ENCODE measurements around the gene LENG8.
"Not testable (repeated sequence)": the region's sequence is repeated elsewhere in the genome, so short reads cannot be mapped to it uniquely, and the experiment has no call there.

DNA sequence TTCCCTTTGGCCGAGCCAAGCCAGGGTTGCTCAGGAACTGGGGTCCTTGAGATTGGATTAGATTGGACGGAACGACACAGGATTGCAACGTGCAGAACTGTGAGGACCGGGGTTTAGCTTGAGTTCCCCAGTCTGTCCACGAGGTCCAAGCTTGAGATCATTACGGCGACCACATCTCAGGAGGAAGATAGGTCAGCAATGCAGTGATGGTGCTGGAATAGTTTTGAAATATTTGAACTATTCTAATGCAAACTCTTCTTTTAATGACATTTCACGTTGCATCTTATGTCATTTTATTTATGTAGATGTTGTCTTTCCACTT lies 49.4 kb downstream of the LENG8 start:
- TF ChIP-seq KLF16 (tag by site-specific recombination; IDR thresholded peaks at IDR 0.05); CTCF (tag by site-specific recombination; IDR thresholded peaks at IDR 0.05); ZNF645 (tag by site-specific recombination; IDR thresholded peaks at IDR 0.05); ZNF202 (tag by site-specific recombination; IDR thresholded peaks at IDR 0.05; ENCODE audit: borderline replicate concordance); MZF1 (tag by site-specific recombination; IDR thresholded peaks at IDR 0.05; ENCODE audit: borderline replicate concordance); ZNF341 (tag by site-specific recombination; IDR thresholded peaks at IDR 0.05; ENCODE audit: low read depth); ZNF398 (tag by site-specific recombination; IDR thresholded peaks at IDR 0.05): not testable (repeated sequence)
- TF ChIP-seq, protein P1, sequence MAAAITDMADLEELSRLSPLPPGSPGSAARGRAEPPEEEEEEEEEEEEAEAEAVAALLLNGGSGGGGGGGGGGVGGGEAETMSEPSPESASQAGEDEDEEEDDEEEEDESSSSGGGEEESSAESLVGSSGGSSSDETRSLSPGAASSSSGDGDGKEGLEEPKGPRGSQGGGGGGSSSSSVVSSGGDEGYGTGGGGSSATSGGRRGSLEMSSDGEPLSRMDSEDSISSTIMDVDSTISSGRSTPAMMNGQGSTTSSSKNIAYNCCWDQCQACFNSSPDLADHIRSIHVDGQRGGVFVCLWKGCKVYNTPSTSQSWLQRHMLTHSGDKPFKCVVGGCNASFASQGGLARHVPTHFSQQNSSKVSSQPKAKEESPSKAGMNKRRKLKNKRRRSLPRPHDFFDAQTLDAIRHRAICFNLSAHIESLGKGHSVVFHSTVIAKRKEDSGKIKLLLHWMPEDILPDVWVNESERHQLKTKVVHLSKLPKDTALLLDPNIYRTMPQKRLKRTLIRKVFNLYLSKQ (tag by site-specific recombination; IDR thresholded peaks at IDR 0.05; ENCODE audit: borderline replicate concordance), result not testable (repeated sequence)

Measured in HEK293 (cell line).